K562 (cell line): ENCODE results near the gene CFD. TPM values are rescaled to one million over a fixed set of nuclear protein-coding genes. Genes with fewer than 3 reads are reported as not detected.
A peak's percentile ranks its signal among the peaks of the same experiment; 100 is the strongest.

Source experiments
- GATAD2B ChIP-seq: fragments of 450-650 bp; IDR thresholded peaks from 2 replicates; pipeline ENCODE4 v1.6.1; 2017; ENCODE audit warnings: mild to moderate bottlenecking, borderline replicate concordance
- HDAC8 ChIP-seq: fragments of 450-650 bp; IDR thresholded peaks from 2 replicates; pipeline ENCODE4 v1.6.1; 2016; ENCODE audit warnings: mild to moderate bottlenecking, missing genetic modification characterization, moderate library complexity, missing compliant biosample characterization
- HNRNPLL ChIP-seq: fragments of 200-400 bp; formaldehyde crosslinking; IDR thresholded peaks from 2 replicates; pipeline ENCODE4 v1.6.1; 2017; ENCODE audit warnings: low read length, low read depth, mild to moderate bottlenecking; ENCODE audit not compliant: poor library complexity, severe bottlenecking
- MYC ChIP-seq, 2 experiments: fragments of 250-450 bp in 1 of 2; sonication (Bioruptor Pico) in 1 of 2; IDR thresholded peaks; 2 replicates each; pipeline versions ENCODE4 v1.5.1 to v1.6.1; 2012 to 2021; ENCODE audit warnings: low read depth in 2 of 2, borderline replicate concordance in 1 of 2, improper control_type of control experiment in 1 of 2, low read length in 1 of 2, mild to moderate bottlenecking in 1 of 2, moderate library complexity in 1 of 2
- NBN ChIP-seq: fragments of 450-650 bp; IDR thresholded peaks from 2 replicates; pipeline ENCODE4 v1.6.1; 2016; ENCODE audit warnings: low read depth, mild to moderate bottlenecking
- NCOA2 ChIP-seq, 2 experiments: fragments of 450-650 bp; IDR thresholded peaks; 2 replicates each; pipeline ENCODE4 v1.6.1; 2018; ENCODE audit warnings: mild to moderate bottlenecking in 2 of 2, moderate library complexity in 1 of 2; ENCODE audit not compliant: partially characterized antibody in 2 of 2
- POLR3A ChIP-seq: IDR thresholded peaks from 2 replicates; pipeline ENCODE4 v1.6.1; 2011; ENCODE audit warnings: borderline replicate concordance, mild to moderate bottlenecking, moderate library complexity; ENCODE audit not compliant: insufficient read length, insufficient read depth; ENCODE audit errors: extremely low read depth
- RBFOX2 ChIP-seq: fragments of 200-400 bp; formaldehyde crosslinking; IDR thresholded peaks from 2 replicates; pipeline ENCODE4 v1.6.1; 2017; ENCODE audit warnings: low read depth, mild to moderate bottlenecking, low read length, moderate library complexity
- SIN3A ChIP-seq, 2 experiments: fragments of 150-350 bp in 1 of 2; IDR thresholded peaks; 2 replicates each; pipeline ENCODE4 v1.6.1; 2011 to 2016; ENCODE audit warnings: borderline replicate concordance in 2 of 2, low read depth in 2 of 2, low read length in 2 of 2, mild to moderate bottlenecking in 2 of 2, moderate library complexity in 2 of 2; ENCODE audit not compliant: control insufficient read depth in 1 of 2
- SP1 ChIP-seq: sonication (generic); formaldehyde crosslinking; IDR thresholded peaks from 2 replicates; pipeline ENCODE4 v1.8.1; 2022; ENCODE audit warnings: mild to moderate bottlenecking, missing genetic modification reagents
- TEAD1 ChIP-seq, 2 experiments: fragments of 450-650 bp in 1 of 2; sonication (generic) in 1 of 2; formaldehyde crosslinking; IDR thresholded peaks; 2 replicates each; pipeline versions ENCODE4 v1.4.0 to v1.8.0; 2020 to 2022; ENCODE audit warnings: mild to moderate bottlenecking in 2 of 2, missing genetic modification reagents in 1 of 2
- ZEB2 ChIP-seq: fragments of 450-650 bp; IDR thresholded peaks from 2 replicates; pipeline ENCODE4 v1.6.1; 2016
- ZNF134 ChIP-seq: fragments of 250-450 bp; sonication (Bioruptor Pico); conservative IDR thresholded peaks from 2 replicates; pipeline ENCODE4 v1.4.0; 2020
- ZNF239 ChIP-seq: fragments of 250-450 bp; sonication (Bioruptor Pico); IDR thresholded peaks from 2 replicates; pipeline ENCODE4 v1.4.0; 2020; ENCODE audit warnings: mild to moderate bottlenecking
- ZNF41 ChIP-seq: fragments of 250-450 bp; sonication (Bioruptor Pico); conservative IDR thresholded peaks from 2 replicates; pipeline ENCODE4 v1.4.0; 2020; ENCODE audit warnings: mild to moderate bottlenecking
- ZNF445 ChIP-seq: fragments of 250-450 bp; sonication (Bioruptor Pico); IDR thresholded peaks from 2 replicates; pipeline ENCODE4 v1.4.0; 2020; ENCODE audit warnings: low read depth, mild to moderate bottlenecking, moderate library complexity
- ZNF583 ChIP-seq: fragments of 250-450 bp; sonication (Bioruptor Pico); IDR thresholded peaks from 2 replicates; pipeline ENCODE4 v1.4.0; 2020
- polyA plus RNA-seq, 8 experiments: library from polyadenylated mRNA; depleted of rRNA in 4 of 8; stranded (reverse) in 5 of 8; unstranded in 3 of 8; fragments of >200 nt; fragmentation: Nextera tagmentation in 2 of 8; fragmentation: Illumina TruSeq in 1 of 8; extraction: Ambion mirVana in 2 of 8; extraction: Trizol in 1 of 8; gene quantifications; 2 replicates each; pipeline versions ENCODE4 v1.2.1 to v1.2.3, GENCODE V29; 2011 to 2014; ENCODE audit warnings: inconsistent platforms in 1 of 8, missing spikeins in 1 of 8
- total RNA-seq, 7 experiments: library from RNA; depleted of rRNA in 6 of 7; stranded (reverse); fragments of >200 nt in 6 of 7; fragmentation: Illumina TruSeq in 2 of 7; extraction: Trizol in 2 of 7; gene quantifications; 2 replicates each; pipeline versions ENCODE4 v1.2.1 to v1.2.3, GENCODE V29; 2011 to 2021; ENCODE audit warnings: low replicate concordance in 1 of 7
- TF ChIP-seq, protein P1 (sequence below): fragments of 450-650 bp; IDR thresholded peaks from 2 replicates; pipeline ENCODE4 v1.6.1; 2016
- TF ChIP-seq, protein P2 (sequence below): fragments of 250-450 bp; sonication (Bioruptor Pico); IDR thresholded peaks from 2 replicates; pipeline ENCODE4 v1.8.0; 2022; ENCODE audit warnings: inconsistent platforms, mild to moderate bottlenecking, moderate library complexity, borderline replicate concordance
- TF ChIP-seq, protein P3 (sequence below): fragments of 250-450 bp; sonication (Bioruptor Pico); IDR thresholded peaks from 2 replicates; pipeline ENCODE4 v1.5.0; 2021; ENCODE audit warnings: mild to moderate bottlenecking, borderline replicate concordance
- TF ChIP-seq, protein P4 (sequence below): fragments of 450-650 bp; formaldehyde crosslinking; IDR thresholded peaks from 2 replicates; pipeline ENCODE4 v1.4.0; 2022; ENCODE audit warnings: mild to moderate bottlenecking, moderate library complexity

The CFD gene
- total and polyA plus RNA-seq, 9 of the 15 experiments (the other 6 are each of a cell fraction or from before 2014, with no cell fraction given), result 0.52 to 59.4 (median 7.6) TPM

DNA sequence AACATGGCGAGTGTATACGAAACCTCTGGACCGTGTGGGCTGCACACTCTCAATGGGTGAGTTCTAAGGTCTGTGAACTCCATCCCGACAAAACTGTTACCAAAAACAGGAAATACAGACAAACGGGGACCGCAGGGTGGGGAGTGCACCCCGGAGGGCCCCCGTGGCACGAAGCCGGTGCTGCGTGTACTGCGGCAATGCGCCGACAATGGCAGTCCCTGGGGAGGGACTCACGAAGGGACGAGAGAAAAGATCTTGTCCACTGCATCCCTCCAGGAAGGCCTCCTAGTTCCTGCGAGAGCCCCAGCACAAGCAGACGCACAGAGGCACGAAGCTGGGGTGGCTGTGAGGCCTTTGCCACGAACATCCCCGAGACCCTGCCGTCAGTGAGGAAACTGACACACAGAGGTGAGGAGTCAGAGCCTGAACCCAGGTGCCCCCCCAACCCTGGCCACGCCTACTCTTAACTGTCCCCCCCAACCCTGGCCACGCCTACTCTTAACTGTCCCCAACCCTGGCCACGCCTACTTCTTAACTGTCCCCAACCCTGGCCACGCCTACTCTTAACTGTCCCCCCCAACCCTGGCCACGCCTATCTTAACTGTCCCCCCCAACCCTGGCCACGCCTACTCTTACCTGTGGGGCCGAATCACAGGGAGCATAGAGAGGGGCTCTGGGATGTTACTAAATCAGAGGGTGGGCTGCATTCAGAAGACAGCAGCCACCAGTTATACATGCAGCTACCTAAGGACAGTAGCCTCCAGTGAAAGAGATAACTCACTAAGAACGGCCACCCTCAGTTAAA is 29.3 kb downstream of the CFD start (continued):
- TF ChIP-seq, protein P1, sequence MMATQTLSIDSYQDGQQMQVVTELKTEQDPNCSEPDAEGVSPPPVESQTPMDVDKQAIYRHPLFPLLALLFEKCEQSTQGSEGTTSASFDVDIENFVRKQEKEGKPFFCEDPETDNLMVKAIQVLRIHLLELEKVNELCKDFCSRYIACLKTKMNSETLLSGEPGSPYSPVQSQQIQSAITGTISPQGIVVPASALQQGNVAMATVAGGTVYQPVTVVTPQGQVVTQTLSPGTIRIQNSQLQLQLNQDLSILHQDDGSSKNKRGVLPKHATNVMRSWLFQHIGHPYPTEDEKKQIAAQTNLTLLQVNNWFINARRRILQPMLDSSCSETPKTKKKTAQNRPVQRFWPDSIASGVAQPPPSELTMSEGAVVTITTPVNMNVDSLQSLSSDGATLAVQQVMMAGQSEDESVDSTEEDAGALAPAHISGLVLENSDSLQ, result peak; percentile 57
- TF ChIP-seq, protein P2, sequence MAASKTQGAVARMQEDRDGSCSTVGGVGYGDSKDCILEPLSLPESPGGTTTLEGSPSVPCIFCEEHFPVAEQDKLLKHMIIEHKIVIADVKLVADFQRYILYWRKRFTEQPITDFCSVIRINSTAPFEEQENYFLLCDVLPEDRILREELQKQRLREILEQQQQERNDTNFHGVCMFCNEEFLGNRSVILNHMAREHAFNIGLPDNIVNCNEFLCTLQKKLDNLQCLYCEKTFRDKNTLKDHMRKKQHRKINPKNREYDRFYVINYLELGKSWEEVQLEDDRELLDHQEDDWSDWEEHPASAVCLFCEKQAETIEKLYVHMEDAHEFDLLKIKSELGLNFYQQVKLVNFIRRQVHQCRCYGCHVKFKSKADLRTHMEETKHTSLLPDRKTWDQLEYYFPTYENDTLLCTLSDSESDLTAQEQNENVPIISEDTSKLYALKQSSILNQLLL (CRISPR knock-in tag), result no peak
- TF ChIP-seq POLR3A, result no peak
- TF ChIP-seq GATAD2B, result no peak
- no peak for TF ChIP-seq ZNF445 (CRISPR knock-in tag)
- TF ChIP-seq, protein P3, sequence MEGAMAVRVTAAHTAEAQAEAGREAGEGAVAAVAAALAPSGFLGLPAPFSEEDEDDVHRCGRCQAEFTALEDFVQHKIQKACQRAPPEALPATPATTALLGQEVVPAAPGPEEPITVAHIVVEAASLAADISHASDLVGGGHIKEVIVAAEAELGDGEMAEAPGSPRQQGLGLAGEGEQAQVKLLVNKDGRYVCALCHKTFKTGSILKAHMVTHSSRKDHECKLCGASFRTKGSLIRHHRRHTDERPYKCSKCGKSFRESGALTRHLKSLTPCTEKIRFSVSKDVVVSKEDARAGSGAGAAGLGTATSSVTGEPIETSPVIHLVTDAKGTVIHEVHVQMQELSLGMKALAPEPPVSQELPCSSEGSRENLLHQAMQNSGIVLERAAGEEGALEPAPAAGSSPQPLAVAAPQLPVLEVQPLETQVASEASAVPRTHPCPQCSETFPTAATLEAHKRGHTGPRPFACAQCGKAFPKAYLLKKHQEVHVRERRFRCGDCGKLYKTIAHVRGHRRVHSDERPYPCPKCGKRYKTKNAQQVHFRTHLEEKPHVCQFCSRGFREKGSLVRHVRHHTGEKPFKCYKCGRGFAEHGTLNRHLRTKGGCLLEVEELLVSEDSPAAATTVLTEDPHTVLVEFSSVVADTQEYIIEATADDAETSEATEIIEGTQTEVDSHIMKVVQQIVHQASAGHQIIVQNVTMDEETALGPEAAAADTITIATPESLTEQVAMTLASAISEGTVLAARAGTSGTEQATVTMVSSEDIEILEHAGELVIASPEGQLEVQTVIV (CRISPR knock-in tag), result no peak
- no peak for TF ChIP-seq ZNF41
- TF ChIP-seq, protein P4, sequence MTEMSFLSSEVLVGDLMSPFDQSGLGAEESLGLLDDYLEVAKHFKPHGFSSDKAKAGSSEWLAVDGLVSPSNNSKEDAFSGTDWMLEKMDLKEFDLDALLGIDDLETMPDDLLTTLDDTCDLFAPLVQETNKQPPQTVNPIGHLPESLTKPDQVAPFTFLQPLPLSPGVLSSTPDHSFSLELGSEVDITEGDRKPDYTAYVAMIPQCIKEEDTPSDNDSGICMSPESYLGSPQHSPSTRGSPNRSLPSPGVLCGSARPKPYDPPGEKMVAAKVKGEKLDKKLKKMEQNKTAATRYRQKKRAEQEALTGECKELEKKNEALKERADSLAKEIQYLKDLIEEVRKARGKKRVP (CRISPR knock-in tag), result no peak
- no peak for TF ChIP-seq ZNF239 (CRISPR knock-in tag)
- no peak for TF ChIP-seq SIN3A (IDR thresholded peaks at IDR 0.05; ENCODE audit: borderline replicate concordance in 2 of 2, control insufficient read depth in 1 of 2, low read depth in 2 of 2, low read length in 2 of 2)
- no peak for TF ChIP-seq NBN
- TF ChIP-seq ZNF583, result no peak
- TF ChIP-seq MYC (IDR thresholded peaks at IDR 0.05; ENCODE audit: low read depth, low read length), result 0 out of 2 replicates have a peak, but pooled peaks have one; percentile 13
- TF ChIP-seq MYC (CRISPR knock-in tag; IDR thresholded peaks at IDR 0.05; ENCODE audit: borderline replicate concordance, low read depth), result no peak
- TF ChIP-seq RBFOX2, result 0 out of 2 replicates have a peak, but pooled peaks have one; percentile 11
- TF ChIP-seq HNRNPLL, result peak; percentile 10
- no peak for TF ChIP-seq ZNF134 (CRISPR knock-in tag)
- 0 out of 4 replicates have a peak, but pooled peaks of 1 of the 2 experiments have one; percentile 54 for TF ChIP-seq TEAD1 (CRISPR knock-in tag; IDR thresholded peaks at IDR 0.05)
- TF ChIP-seq ZEB2, result no peak
- TF ChIP-seq SP1 (CRISPR knock-in tag), result peak; percentile 84
- no peak for TF ChIP-seq NCOA2 (IDR thresholded peaks at IDR 0.05; ENCODE audit: partially characterized antibody in 2 of 2)
- no peak for TF ChIP-seq HDAC8 (tag)
